Measurements from ENCODE around the gene UMODL1. TPM values are rescaled to one million over a fixed set of nuclear protein-coding genes. Genes with fewer than 3 reads are reported as not detected.

Gene UMODL1
- total RNA-seq, 1 experiment from 2014 or later: not detected

DNA sequence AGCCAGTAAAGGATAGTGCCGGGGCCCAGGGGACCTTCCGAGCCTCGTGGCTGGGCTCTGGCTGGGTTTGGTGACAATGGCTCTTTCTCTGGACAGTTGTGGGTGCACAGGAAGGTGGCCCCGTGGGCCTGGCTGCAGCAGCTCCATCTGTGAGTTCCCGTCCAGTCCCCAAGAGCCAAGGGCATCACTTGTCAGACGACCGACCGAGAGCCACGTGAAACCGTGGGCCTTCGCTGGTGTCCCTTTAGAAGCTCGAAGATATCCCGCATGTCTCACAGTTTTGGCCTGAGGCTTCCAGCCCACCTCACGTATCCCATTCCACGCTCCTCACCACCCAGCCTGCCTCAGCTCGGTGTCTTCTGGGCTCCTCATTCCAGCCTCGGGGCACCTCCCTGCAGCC lies 27.2 kb upstream of the UMODL1 start:
- Histone ChIP-seq H3K27me3 (replicated peaks) (no peaks in the 10 kb centered on the region), H3K4me1 (replicated peaks) (peaks cover 54% of the 10 kb centered on the region), H3K4me3 (no peak overlapping the region), H3K36me3 (no peaks in the 10 kb centered on the region), H3K27ac (no peak overlapping the region), H3K9me3 (replicated peaks) (peaks cover 3% of the 10 kb centered on the region; the same call in 1 of the 2 replicates)
- DNase-seq (ENCODE audit: low read depth in 1 of 2, low spot score in 2 of 2): no peak

DNA sequence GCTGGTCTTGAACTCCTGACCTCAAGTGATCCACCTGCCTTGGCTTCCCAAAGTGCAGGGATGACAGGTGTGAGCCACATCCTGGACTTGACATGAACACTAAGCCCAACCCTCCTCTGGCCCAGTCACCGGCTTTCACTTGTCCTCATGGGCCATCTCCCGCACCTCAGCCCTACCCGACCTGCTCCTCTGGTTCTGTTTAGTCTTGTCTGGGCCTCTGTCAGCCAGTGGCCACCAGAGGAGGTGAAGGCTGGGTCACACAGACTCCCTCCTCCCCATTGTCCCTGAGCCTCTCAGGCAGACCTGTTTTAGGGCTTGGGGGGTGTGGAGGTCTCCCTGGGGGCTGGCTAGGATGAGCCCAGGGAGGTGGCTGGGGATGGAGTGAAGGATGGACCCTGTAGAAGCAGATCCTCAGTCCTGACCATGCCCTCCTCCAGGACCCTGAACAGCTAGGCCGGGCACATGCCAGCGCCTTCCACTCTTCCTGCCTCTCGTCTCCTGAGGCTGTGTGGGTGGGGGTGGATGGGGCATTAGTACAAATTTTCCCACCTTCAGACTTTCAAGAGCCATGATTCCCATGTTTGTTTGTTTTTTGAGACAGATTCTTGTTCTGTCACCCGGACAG lies 26.1 kb upstream of the UMODL1 start:
- Histone ChIP-seq H3K4me3 (no peak overlapping the region), H3K4me1 (replicated peaks) (peaks cover 54% of the 10 kb centered on the region), H3K36me3 (no peaks in the 10 kb centered on the region), H3K27ac (no peak overlapping the region), H3K9me3 (replicated peaks) (peaks cover 3% of the 10 kb centered on the region; the same call in 1 of the 2 replicates), H3K27me3 (replicated peaks) (no peaks in the 10 kb centered on the region)
- no peak for DNase-seq (ENCODE audit: low read depth in 1 of 2, low spot score in 2 of 2)

DNA sequence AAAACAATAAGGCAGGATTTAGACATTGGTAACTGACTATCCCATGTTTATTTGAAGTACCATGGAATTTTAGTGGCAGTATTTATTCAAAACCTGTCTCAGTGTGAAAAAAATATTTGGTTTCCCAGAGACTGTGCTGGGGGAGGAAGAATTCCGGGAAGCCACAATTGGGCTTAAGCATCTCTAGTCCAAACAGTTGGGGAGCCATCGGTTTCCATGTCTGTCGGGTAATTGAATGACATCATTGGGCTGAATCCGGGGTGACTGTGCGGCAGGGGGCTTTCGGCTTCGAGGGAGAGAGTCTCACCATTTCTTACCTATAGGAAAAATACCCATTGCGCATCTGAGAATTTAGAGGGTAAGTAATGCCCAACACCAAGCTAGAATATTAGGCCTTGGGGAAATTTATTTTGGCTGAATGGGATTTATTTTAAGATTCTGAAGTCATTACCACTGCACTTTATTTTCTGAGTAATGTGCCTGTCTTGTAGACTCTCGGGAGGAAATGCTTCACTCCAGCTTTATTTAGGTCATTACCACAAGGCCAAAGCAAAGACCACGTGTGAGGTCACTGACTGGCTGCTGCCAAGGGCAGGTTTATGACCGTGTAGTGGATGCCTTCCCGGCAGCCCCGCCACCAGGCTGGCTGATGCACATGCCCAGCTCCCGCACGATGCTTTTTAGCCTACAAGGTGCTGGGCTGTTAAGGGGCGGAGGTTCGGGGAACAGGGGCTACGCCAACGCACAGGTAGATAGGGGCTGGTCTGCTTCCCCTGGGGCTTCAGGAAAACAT lies 23.1 kb upstream of the UMODL1 start:
- Histone ChIP-seq H3K4me1 (replicated peaks) (peaks cover 44% of the 10 kb centered on the region), H3K36me3 (no peaks in the 10 kb centered on the region), H3K4me3 (no peak overlapping the region), H3K27ac (peak overlapping the region; percentile 97), H3K9me3 (replicated peaks) (peaks cover 3% of the 10 kb centered on the region; the same call in 1 of the 2 replicates), H3K27me3 (replicated peaks) (no peaks in the 10 kb centered on the region)
- peak; percentile 96 to 98 for DNase-seq (ENCODE audit: low read depth in 1 of 2, low spot score in 2 of 2)

DNA sequence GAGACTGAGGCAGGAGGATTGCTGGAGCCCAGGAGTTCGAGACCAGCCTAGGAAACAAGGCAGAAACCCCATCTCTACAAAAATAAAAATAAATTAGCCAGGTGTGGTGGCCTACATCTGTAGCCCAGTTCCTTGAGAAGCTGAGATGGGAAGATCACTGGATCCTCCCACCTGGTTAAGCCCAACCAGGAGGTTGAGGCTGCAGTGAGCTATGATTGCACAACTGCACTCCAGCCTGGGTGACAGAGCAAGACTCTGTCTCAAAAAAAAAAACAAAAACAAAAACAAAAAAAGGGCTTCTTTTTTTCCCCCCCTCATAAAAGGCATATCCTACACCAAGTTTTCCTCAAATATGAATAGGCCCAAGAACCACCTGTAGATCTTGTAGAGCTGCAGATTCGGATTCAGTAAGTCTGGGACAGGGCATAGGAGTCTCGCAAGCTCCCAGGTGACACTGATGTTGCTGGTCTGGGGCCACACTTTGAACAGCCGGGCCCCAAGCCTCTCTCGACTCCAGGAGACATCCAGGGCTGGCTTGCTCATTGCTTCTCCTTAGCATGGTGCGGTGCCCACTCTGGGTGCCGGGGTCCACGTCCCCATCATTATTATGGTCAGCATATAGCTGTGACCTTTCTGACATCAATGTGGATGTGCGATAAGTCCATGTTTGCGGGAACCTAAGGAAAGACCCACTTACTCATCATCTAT lies 22.1 kb upstream of the UMODL1 start:
- Histone ChIP-seq H3K27ac (peak overlapping the region; percentile 97), H3K4me1 (replicated peaks) (peaks cover 44% of the 10 kb centered on the region), H3K4me3 (no peak overlapping the region), H3K27me3 (replicated peaks) (no peaks in the 10 kb centered on the region), H3K9me3 (replicated peaks) (peaks cover 3% of the 10 kb centered on the region; the same call in 1 of the 2 replicates), H3K36me3 (no peaks in the 10 kb centered on the region)
- no peak for DNase-seq (ENCODE audit: low read depth in 1 of 2, low spot score in 2 of 2)

DNA sequence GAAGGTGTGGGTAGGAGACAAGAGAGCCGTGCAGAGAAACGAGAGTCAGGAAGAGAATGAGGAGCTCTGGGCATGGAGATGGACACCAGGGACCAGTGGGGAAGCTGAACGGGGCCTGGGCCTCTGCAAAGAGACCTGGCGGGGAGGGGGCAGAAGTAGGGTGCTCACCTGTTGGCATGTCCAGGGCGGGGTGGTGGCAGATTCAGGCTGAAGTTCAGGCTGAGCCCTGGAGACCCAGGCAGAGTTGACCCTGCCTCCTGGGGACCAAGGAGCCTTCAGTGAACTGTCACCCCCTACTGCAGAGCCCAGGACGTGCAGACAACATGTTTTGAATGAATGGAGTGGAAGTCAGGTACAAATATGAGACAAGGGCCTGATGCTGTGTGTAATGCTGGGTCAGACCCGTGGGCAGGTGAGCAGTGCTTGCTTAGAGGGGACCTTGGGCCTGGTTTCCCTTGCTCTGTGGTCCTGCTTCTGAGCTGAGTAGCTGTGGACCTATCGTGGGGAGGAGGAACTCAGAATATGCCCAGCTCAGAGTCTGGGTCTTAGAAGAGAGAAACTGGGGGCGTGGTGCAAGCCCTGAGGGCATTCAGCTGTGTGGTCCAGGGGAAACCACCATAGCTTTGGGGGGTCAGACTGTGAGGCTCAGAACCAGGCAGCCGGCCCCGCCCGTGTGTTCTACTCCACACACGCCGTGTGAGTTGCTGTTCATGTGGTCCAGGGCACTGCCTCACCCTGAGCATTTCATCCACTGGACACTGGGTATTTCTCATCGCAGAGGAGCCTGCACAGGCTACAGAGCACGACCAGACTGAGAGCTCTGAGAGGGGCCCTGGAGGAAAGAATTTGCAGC lies 21.3 kb upstream of the UMODL1 start:
- Histone ChIP-seq H3K27ac (peak overlapping the region; percentile 18; the same call in 1 of the 2 replicates), H3K36me3 (no peaks in the 10 kb centered on the region), H3K4me1 (replicated peaks) (peaks cover 44% of the 10 kb centered on the region), H3K9me3 (replicated peaks) (peaks cover 3% of the 10 kb centered on the region; the same call in 1 of the 2 replicates), H3K27me3 (replicated peaks) (no peaks in the 10 kb centered on the region), H3K4me3 (no peak overlapping the region)
- DNase-seq (ENCODE audit: low read depth in 1 of 2, low spot score in 2 of 2): peak; percentile 79 to 93

DNA sequence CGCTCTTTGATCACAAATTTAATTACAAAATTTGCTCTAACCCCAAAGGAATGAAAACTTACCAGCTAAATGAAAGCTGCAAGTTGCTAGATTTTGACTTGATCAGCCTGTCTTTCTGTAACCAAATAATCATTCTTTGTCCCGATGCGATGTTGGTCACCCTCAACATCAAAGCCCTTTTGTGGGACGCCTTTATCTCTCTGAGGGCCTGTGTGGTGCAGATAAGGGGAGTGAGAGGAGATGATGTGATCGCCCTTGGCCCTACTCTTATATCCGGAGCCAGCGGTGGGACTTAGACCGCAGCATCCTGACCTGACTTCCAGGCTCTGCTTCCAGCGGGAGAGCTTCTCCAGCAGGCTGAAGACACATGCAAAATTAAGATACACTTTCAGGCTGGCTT lies 19.3 kb upstream of the UMODL1 start:
- Histone ChIP-seq H3K4me1 (replicated peaks) (peaks cover 52% of the 10 kb centered on the region), H3K27ac (no peak overlapping the region), H3K27me3 (replicated peaks) (no peaks in the 10 kb centered on the region), H3K9me3 (replicated peaks) (peaks cover 3% of the 10 kb centered on the region; the same call in 1 of the 2 replicates), H3K36me3 (no peaks in the 10 kb centered on the region), H3K4me3 (no peak overlapping the region)
- DNase-seq (ENCODE audit: low read depth in 1 of 2, low spot score in 2 of 2): no peak

DNA sequence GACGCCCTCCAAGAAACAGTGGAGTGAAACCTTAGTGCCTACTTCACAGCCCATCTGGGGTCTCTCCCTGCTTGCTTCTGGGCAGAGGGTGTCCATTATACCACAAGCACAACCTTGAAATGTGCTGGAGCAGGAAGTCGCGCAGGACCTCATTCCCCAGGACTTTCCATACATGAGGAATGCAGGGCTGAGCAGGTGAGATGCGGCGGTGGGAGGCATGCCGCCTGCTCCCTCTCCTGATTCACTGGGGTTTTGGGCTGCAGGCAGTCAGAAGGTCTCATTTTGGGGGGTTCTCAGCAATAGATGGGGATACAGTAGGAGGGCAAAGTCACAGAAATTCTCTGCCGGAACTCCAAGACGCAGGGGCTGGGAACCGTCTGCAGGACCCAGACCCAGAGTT lies 15.7 kb upstream of the UMODL1 start:
- no peaks in the 10 kb centered on the region for H3K27me3 ChIP-seq (replicated peaks)
- no peak for DNase-seq (ENCODE audit: low read depth in 1 of 2, low spot score in 2 of 2)

DNA sequence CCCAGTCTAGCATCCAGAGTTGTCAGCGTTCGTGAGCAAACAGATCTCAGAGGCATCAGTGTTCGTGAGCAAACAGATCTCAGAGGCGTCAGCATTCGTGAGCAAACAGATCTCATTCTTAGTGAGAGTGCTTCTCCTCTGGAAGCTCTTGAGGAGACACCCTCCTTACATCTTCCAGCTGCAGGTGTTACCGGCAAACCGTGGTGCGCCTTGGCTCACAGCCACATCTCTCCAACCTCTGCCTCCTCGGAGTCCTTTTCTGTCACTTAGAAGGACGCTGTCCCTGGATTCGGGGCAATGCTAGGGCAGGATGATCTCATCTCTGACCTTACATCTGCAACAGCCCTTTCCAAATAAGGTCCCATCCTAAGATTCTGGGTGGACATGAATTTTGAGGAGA lies 14.6 kb upstream of the UMODL1 start:
- H3K4me1 ChIP-seq (replicated peaks): peaks cover 31% of the 10 kb centered on the region
- no peaks in the 10 kb centered on the region for H3K9me3 ChIP-seq (replicated peaks)
- H3K36me3 ChIP-seq: no peaks in the 10 kb centered on the region
- H3K27ac ChIP-seq: peak overlapping the region; percentile 83
- H3K27me3 ChIP-seq (replicated peaks): no peaks in the 10 kb centered on the region
- no peak for DNase-seq (ENCODE audit: low read depth in 1 of 2, low spot score in 2 of 2)
- H3K4me3 ChIP-seq: no peak overlapping the region

More for the DNA sequence above, 15.7 kb upstream of the UMODL1 start:
- Histone ChIP-seq H3K27ac (no peak overlapping the region), H3K4me3 (no peak overlapping the region), H3K9me3 (replicated peaks) (no peaks in the 10 kb centered on the region), H3K36me3 (no peaks in the 10 kb centered on the region), H3K4me1 (replicated peaks) (peaks cover 37% of the 10 kb centered on the region)

DNA sequence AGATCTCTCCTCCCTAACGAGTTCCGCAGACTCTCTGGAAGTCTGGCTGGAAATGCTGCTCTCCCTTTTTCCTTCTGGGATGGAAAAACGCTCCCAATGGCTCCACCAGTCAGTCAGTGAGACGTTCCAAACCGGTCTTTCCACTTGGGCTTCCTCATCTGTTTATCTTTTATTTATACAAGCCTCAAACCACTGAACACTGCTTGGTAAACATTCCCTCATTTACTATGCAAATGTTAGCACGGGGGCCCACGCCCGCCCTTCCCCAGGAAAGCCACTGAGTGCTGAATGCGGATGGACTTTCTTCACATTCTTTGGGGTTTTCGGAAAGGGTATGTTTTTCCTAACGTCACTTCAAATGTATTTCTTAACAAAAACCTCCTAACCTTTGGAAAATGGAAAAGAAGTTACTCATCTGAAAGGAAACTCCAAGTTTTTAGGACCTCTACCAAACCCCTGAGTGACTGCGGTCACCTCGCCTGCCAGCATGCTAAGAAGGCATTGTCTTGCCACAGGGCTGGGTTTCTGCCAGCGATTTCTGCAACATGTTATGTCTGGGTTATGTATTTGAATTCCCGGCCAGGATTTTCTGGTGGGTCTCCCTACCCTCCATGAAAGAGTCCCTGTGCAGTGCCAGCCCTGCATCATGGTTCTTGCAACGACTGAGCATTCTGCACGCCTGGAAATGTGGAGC lies 14.0 kb upstream of the UMODL1 start:
- Histone ChIP-seq H3K27ac (peak overlapping the region; percentile 83), H3K4me1 (replicated peaks) (peaks cover 31% of the 10 kb centered on the region), H3K9me3 (replicated peaks) (no peaks in the 10 kb centered on the region), H3K27me3 (replicated peaks) (no peaks in the 10 kb centered on the region), H3K36me3 (no peaks in the 10 kb centered on the region), H3K4me3 (no peak overlapping the region)
- peak; percentile 96 to 97 for DNase-seq (ENCODE audit: low read depth in 1 of 2, low spot score in 2 of 2)

DNA sequence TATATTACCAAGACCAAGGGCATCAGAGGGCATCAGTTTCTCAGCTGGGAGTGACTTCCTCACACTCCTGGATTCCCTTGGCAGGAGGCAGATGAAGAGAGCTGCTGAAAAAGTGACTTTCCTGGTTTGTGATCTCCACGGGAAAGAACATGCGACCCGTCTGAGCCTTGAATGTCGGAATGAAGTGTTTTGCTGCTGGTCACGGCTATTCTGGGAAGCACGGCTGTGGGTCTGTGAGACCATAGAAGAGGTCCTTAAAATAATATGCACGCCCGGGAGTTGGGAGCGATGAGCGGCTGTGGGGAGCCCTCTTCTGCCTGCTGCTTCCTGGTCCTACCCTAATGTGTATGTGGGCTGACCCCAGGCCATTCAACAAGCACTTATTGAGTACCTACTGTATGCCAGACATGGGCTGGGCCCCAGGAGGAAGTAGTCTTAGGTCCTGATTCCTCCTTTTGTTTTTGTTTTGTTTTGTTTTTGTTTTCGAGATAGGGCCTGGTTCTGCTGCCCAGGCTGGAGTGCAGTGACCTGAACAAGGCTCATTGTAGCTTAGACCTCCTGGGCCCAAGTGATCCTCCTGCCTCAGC lies 13.2 kb upstream of the UMODL1 start:
- DNase-seq (ENCODE audit: low read depth in 1 of 2, low spot score in 2 of 2): no peak
- peaks cover 31% of the 10 kb centered on the region for H3K4me1 ChIP-seq (replicated peaks)
- H3K27ac ChIP-seq: peak overlapping the region; percentile 83
- H3K36me3 ChIP-seq: no peaks in the 10 kb centered on the region
- no peak overlapping the region for H3K4me3 ChIP-seq
- H3K9me3 ChIP-seq (replicated peaks): no peaks in the 10 kb centered on the region
- no peaks in the 10 kb centered on the region for H3K27me3 ChIP-seq (replicated peaks)

DNA sequence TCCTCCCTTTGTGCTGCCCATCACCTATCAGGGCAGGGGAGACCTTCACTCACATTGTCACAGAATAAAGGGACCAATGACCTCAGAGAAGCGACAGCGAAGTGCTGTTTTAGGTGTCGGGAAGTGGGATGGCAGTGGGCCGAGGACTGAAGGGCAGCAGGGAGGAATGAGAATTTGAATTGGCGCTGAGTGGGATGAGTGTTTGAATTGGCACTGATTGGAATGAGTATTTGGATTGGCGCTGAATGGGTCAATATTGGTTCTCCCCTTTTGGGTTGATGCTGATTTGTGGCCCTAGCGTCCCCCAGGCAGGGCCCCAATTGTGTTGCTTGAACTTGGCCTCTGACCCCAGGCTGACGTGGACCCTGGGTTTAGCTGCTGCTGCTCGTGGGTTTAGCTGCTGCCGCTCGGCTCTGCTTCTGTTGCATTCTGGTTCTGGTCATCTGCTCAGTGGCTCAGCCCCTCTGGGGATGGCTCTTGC lies 12.4 kb upstream of the UMODL1 start:
- H3K27me3 ChIP-seq (replicated peaks): no peaks in the 10 kb centered on the region
- H3K4me1 ChIP-seq (replicated peaks): peaks cover 31% of the 10 kb centered on the region
- H3K9me3 ChIP-seq (replicated peaks): no peaks in the 10 kb centered on the region
- no peak overlapping the region for H3K27ac ChIP-seq
- DNase-seq (ENCODE audit: low read depth in 1 of 2, low spot score in 2 of 2): no peak
- H3K36me3 ChIP-seq: no peaks in the 10 kb centered on the region
- no peak overlapping the region for H3K4me3 ChIP-seq

DNA sequence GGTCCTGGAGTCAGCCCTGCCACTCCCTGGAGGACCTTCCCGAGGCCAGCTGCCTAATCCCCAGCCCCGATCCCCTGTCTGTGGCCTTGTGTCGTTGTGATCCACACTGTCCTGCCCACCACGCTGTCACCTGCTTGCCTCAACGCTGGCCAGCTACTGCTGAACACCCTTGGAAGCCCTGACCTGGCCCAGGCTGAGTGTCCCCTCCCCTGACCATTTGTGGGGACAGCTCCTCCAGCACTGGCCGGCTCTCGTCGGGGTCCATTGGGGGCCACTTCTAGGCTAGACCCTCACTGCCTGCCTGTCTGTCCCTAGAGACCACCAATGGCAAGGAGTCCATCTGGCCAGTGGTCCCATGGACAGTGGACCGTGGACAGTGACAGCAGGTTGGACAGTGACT lies 12.0 kb upstream of the UMODL1 start:
- no peaks in the 10 kb centered on the region for H3K27me3 ChIP-seq (replicated peaks)
- H3K36me3 ChIP-seq: no peaks in the 10 kb centered on the region
- no peak overlapping the region for H3K4me3 ChIP-seq
- DNase-seq (ENCODE audit: low read depth in 1 of 2, low spot score in 2 of 2): no peak
- no peaks in the 10 kb centered on the region for H3K9me3 ChIP-seq (replicated peaks)
- peaks cover 31% of the 10 kb centered on the region for H3K4me1 ChIP-seq (replicated peaks)
- H3K27ac ChIP-seq: no peak overlapping the region
